ENCODE results near the gene TNNI3K. TPM values are rescaled to one million over a fixed set of nuclear protein-coding genes. Genes with fewer than 3 reads are reported as not detected.

Gene TNNI3K
- total and polyA plus RNA-seq, 2 of the 8 experiments (the other 6 are each of a cell fraction or from before 2014, with no cell fraction given) = 0.41 to 0.48 TPM

- no peak overlapping the region for H4K5ac ChIP-seq (ENCODE audit: insufficient read length, low read depth, low read length)
- ChIA-PET CTCF (ENCODE audit: partially characterized antibody) (interaction anchor here (1.2 kb wide), 1 partner anchor 14 kb away, joined by 3 read pairs; no protein-coding TSS in a partner anchor), POLR2A (ENCODE audit: partially characterized antibody) (interaction anchor here (0.7 kb wide), 1 partner anchor 15 kb away, joined by 3 read pairs; no protein-coding TSS in a partner anchor)
- H4K8ac ChIP-seq (ENCODE audit: extremely low read depth, insufficient read depth, low read length) = no peak overlapping the region
- H3K27me3 ChIP-seq (replicated peaks in 1 of 4; ENCODE audit: control insufficient read depth in 3 of 4, extremely low read depth in 1 of 4, insufficient read depth in 3 of 4, low read length in 3 of 4) = no peaks in the 10 kb centered on the region
- peaks cover 0 to 6% (median 0%) of the 10 kb centered on the region in 4 experiments; a peak in 1 of 7 replicates for H3K4me1 ChIP-seq (replicated peaks in 1 of 4; ENCODE audit: control insufficient read depth in 3 of 4, insufficient read depth in 4 of 4, low read length in 3 of 4)
- no peak overlapping the region for H3K4me2 ChIP-seq (ENCODE audit: insufficient read depth in 1 of 2, low read depth in 2 of 2, low read length in 2 of 2)
- H3K27ac ChIP-seq (ENCODE audit: low read depth, low read length) = no peak overlapping the region
- 100% methylated on average over 3 of the region's 3 CpGs; no CpG with 5 or more reads in 1 of the 2 experiments for WGBS, 2 experiments (ENCODE audit: extremely low coverage in 1 of 2, insufficient coverage in 1 of 2, insufficient read length in 1 of 2, insufficient replicate concordance in 2 of 2, low coverage in 1 of 2, low lambda C conversion rate in 2 of 2, missing lambda C conversion rate in 1 of 2)
- H3K9me3 ChIP-seq (ENCODE audit: insufficient read depth in 2 of 2, low read depth in 1 of 2, low read length in 1 of 2) = no peaks in the 10 kb centered on the region
- no peaks in the 10 kb centered on the region for H4K20me1 ChIP-seq (replicated peaks in 1 of 2; ENCODE audit: control insufficient read depth in 1 of 2, insufficient read depth in 2 of 2, low read length in 2 of 2)
- no peak overlapping the region for H3K4me3 ChIP-seq (ENCODE audit: extremely low read depth in 1 of 4, insufficient read depth in 2 of 4, low read depth in 3 of 4, low read length in 4 of 4)
- H3K23ac ChIP-seq (ENCODE audit: insufficient read length) = no peak overlapping the region
- no peak overlapping the region for H2BK20ac ChIP-seq (ENCODE audit: low read length)
- DNase-seq (ENCODE audit: low read depth in 1 of 2, low spot score in 2 of 2) (no peak), FAIRE-seq (no peak)
- H4K91ac ChIP-seq (replicated peaks; ENCODE audit: insufficient read length, low read length) = no peak overlapping the region
- H2BK15ac ChIP-seq (ENCODE audit: low read length) = no peak overlapping the region
- no peak overlapping the region for H2BK12ac ChIP-seq (ENCODE audit: low read depth, low read length)
- H3K4ac ChIP-seq (replicated peaks; ENCODE audit: insufficient read length, low read depth, low read length) = no peak overlapping the region
- H3K56ac ChIP-seq (replicated peaks; ENCODE audit: insufficient read length, low read depth, low read length) = no peak overlapping the region
- H2BK120ac ChIP-seq (replicated peaks; ENCODE audit: low read depth, low read length) = no peak overlapping the region
- no peak overlapping the region for H2AFZ ChIP-seq (ENCODE audit: low read length)
- no peak overlapping the region for H2AK5ac ChIP-seq (ENCODE audit: low read depth, low read length)
- no peaks in the 10 kb centered on the region for H3K79me2 ChIP-seq (ENCODE audit: control insufficient read depth in 1 of 2, insufficient read depth in 2 of 2, low read length in 2 of 2)
- no peaks in the 10 kb centered on the region for H3K79me1 ChIP-seq (ENCODE audit: low read depth, low read length)
- H3K14ac ChIP-seq (ENCODE audit: insufficient read length) = no peak overlapping the region
- no peaks in the 10 kb centered on the region for H3K23me2 ChIP-seq (ENCODE audit: low read depth, low read length)
- H3K18ac ChIP-seq (ENCODE audit: extremely low read depth, low read length) = no peak overlapping the region
- H3K36me3 ChIP-seq (ENCODE audit: control insufficient read depth in 2 of 4, insufficient read depth in 4 of 4, low read length in 3 of 4) = no peaks in the 10 kb centered on the region
- H3K9ac ChIP-seq (replicated peaks in 1 of 4; ENCODE audit: extremely low read depth in 1 of 4, low read depth in 3 of 4, low read length in 3 of 4) = no peak overlapping the region
- no peak overlapping the region for H2BK5ac ChIP-seq (ENCODE audit: low read depth, low read length)
- TF ChIP-seq HDAC2 (IDR thresholded peaks at IDR 0.05; ENCODE audit: borderline replicate concordance in 1 of 2, low read depth in 2 of 2, low read length in 2 of 2) (no peak), SP2 (IDR thresholded peaks at IDR 0.05; ENCODE audit: low read length) (no peak), POU5F1 (IDR thresholded peaks at IDR 0.05; ENCODE audit: low read depth, low read length) (no peak), ZNF274 (IDR thresholded peaks at IDR 0.05; ENCODE audit: borderline replicate concordance, extremely low read depth, low read length) (no peak), SRF (IDR thresholded peaks at IDR 0.05; ENCODE audit: low read depth, low read length) (no peak), JUND (IDR thresholded peaks at IDR 0.05; ENCODE audit: low read length) (no peak), ASH2L (IDR thresholded peaks at IDR 0.05; ENCODE audit: low read length) (no peak), BCL11A (IDR thresholded peaks at IDR 0.05; ENCODE audit: low read depth in 2 of 2, low read length in 2 of 2) (no peak), RBBP5 (IDR thresholded peaks at IDR 0.05; ENCODE audit: borderline replicate concordance, low read depth, low read length) (no peak), EZH2 (IDR thresholded peaks at IDR 0.05; ENCODE audit: low read depth, low read length, severe bottlenecking) (no peak), RNF2 (IDR thresholded peaks at IDR 0.05; ENCODE audit: borderline replicate concordance, low read depth, low read length, missing control alignments, poor library complexity, severe bottlenecking) (no peak), KDM5A (IDR thresholded peaks at IDR 0.05; ENCODE audit: low read length) (no peak), SUZ12 (IDR thresholded peaks at IDR 0.05; ENCODE audit: low read length) (no peak), KDM4A (IDR thresholded peaks at IDR 0.05; ENCODE audit: low read depth, low read length, severe bottlenecking) (no peak)
These were observed 161.3 kb downstream of the TNNI3K start for GRCh38 chr1:74396462-74396861.

All from H1 (cell line).